ENCODE measurements around the gene OR5H1.
"Not testable (repeated sequence)": the region's sequence is repeated elsewhere in the genome, so short reads cannot be mapped to it uniquely, and the experiment has no call there.

OR5H1 gene

GRCh38 chr3:98130421-98130820 lies at the start of gene OR5H1:
OR5H1 (plus strand) TSS chr3:98130721; CDS start chr3:98132698, 1,977 bp downstream.
- no peak for DNase-seq

- no peak for DNase-seq
These were observed 43.6 kb upstream of the OR5H1 start, which contains the start of gene OR5AC2 for GRCh38 chr3:98086873-98087272. OR5AC2 (plus strand) TSS chr3:98087173; CDS start chr3:98087173, 0 bp downstream.

DNA sequence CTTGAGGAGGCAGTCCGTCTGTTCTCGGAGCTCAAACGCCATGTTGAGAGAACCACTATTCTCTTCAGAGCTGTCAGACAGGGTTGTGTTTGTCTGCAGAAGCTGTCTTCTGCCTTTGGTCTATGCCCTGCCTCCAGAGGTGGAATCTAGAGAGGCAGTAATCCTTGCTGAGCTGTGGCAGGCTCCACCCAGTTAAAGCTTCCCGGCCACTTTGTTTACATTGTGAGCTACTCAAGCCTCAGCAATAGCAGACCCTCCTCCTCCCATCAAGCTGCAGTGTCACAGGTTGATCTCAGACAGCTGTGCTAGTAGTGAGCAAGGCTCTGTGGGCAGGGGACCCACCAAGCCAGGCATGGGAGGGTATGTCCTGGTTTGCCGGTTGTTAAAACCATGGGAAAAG lies 34.6 kb upstream of the OR5H1 start:
- no peak for DNase-seq

DNA sequence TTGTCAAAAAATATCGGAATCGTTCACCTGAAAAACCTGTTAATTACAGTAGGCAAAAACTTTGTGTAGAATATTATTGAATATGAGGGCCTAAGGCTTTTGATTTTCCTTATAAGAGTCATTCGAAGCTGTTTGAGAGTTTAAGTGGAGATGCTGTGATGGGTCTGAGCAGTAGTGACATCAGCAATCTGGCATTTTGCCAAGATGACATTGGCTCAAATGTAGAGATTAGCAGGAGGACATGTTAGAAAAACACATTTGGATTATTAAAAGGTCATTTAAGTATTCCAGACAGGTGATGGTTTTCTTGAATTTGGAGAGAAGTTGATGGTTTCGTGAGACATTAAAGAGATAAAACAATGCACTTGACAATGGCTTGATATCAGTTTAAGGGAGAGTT lies 30.7 kb upstream of the OR5H1 start:
- peak; percentile 14 for DNase-seq

DNA sequence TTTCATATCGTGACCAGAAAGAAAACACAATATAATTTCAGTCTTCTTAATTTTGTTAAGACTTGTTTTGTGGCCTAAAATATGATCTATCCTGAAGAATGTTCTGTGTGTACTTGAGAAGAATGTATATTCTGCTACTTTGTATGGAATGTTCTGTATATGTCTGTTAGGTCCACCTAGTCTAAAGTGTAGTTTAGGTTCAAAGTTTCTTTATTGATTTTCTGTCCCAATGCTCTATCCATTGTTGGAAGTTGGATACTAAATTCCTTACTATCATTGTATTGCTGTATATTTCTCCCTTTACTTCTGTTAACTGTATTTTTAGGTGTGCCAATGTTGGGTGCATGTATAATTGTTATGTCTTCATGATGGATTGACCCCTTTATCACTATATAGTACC lies 22.4 kb upstream of the OR5H1 start:
- DNase-seq, result no peak

GRCh38 chr3:98109807-98110549 lies 20.5 kb upstream of the OR5H1 start:
- DNase-seq, result no peak

DNA sequence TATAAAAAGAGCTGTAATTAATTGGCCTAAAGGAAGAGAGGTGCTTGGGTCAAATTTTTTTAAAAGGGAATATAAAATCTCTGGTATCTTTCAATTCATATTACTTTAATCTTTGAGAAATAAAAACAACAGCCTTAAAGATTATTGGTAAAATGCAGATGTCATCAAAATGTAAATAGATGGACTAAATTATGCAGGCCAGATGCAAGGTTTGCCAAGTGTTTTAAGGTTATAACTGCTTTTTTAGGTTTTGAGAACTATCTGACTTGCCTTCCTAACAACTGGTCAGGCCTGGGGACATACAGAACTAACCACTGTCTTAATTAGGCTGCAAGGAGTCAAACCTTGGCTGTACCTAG lies 20.0 kb upstream of the OR5H1 start:
- DNase-seq, result no peak

DNA sequence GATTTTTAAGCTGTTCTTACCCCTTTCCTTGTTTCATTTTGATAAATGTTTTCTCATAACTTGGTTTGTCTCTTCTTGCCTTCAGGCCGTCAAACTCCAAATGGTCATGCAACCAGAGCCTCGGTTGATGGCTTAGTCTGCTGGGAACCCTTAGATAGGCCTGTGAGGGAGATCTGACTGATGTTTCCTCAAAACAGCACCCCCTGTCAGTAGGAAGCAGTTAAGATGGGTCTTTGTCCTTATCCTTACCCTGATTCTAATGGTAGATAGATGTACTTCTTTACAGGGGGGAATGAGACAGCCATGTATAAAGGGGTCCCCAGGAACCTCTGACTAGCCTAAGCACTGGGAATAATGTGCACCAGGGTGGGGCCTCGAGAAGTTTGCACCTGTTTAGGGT lies 16.3 kb upstream of the OR5H1 start:
- no peak for DNase-seq

DNA sequence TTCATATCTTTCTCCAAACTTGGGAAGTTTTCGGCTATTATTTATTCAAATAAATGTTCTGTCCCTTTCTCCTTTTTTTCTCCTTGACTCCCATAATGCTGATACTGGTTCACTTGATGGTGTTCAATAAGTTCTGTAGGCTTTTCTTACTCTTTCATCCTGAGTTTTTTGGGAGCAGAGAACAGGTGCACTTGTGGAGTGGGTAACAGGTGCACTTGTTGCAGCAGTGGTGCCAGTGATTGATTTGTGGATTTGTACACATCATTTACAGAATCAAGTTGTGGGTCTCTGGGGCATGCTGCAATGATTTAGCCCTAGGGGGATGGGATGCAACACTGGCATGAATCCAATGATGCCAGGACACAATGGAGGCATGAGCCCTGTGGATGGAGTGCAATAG lies 14.8 kb upstream of the OR5H1 start:
- DNase-seq, result no peak

DNA sequence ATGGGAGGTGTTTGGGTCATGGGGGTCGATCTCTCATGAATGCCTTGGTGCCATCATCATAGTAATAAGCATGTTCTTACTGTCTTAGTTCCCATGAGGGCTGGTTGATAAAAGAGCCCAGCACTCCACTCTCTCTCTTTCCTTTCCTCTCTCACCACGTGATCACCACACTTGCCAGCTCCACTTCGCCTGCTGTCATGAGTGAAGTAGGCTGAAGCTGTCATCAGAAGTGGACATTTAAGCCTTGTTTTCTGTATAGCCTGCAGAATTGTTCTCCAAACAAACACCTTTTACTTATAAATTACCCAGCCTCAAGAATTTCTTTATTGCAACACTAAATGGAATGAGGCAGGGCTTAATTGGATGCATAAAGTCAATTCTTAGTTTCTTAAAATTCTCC lies 6.1 kb downstream of the OR5H1 start:
- no peak for DNase-seq

- not testable (repeated sequence) for DNase-seq
These were observed 7.5 kb downstream of the OR5H1 start for GRCh38 chr3:98137826-98138557.

DNA sequence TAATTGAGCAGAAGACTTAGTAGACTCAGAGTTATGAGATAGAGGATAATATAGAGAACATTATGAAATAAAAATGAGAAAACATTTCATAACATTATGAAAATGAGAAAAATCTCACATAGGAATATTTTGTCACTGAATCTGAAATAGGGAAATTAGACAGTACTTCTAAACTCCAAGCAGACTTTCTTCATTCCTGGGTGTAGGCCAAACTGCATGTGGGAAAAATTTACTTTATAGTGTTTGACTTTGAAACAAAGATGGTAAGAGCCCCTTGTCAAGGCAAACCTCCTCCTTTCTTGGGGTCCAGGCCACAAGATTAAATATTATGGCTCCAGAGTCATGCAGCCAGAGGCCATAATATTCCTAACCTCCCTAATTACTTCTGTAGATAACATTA lies 10.0 kb downstream of the OR5H1 start:
- DNase-seq, result no peak

DNA sequence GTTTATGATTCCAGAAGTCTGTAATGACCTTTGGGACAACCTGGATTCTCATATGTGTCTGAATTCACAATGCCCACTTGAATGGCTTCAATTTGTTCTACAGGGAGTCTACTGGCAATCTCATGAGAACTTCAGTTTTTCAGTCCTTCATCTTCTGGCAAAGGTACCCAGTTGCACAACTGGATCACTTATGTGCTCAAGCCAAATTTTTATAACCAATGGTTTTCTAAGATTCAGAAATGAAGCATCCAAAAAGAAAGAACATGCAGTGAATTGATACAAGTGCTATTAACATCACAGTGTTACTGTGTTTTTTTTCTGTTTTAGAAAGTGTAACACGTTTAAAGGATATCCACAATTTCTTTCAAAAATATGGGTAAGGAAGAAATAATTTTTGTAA lies 16.7 kb downstream of the OR5H1 start, which contains the start of gene OR5H14:
OR5H14 (plus strand) TSS at position 301 of the 400 bp plus-strand sequence. CDS start 1,907 bp downstream, outside the sequence.
- no peak for DNase-seq

DNA sequence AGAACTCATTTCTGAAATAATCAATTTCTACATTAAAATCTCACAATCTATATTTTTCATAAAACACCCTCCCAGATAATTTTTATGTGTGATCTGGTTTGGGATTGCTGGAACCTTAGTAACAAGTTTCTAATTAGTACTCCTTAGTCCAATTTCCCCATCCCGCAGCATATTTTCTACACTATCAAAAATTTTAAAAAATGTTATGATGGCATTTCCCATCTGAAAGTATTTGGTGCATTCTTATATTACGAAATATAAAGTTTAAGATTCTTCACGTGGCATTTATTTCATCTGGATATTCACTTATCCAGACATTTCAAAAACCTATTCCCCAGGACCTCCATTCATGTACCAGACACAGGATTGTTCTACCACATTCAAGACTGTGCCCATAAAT lies 18.2 kb downstream of the OR5H1 start:
- no peak for DNase-seq

DNA sequence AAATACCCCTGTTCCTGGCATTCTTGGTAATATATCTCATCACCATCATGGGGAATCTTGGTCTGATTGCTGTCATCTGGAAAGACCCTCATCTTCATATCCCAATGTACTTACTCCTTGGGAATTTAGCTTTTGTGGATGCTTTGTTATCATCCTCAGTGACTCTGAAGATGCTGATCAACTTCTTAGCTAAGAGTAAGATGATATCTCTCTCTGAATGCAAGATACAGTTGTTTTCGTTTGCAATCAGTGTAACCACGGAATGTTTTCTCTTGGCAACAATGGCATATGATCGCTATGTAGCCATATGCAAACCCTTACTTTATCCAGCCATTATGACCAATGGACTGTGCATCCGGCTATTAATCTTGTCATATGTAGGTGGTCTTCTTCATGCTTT lies 18.9 kb downstream of the OR5H1 start:
- not testable (repeated sequence) for DNase-seq

GRCh38 chr3:98151241-98151640 lies 20.7 kb downstream of the OR5H1 start:
- no peak for DNase-seq

DNA sequence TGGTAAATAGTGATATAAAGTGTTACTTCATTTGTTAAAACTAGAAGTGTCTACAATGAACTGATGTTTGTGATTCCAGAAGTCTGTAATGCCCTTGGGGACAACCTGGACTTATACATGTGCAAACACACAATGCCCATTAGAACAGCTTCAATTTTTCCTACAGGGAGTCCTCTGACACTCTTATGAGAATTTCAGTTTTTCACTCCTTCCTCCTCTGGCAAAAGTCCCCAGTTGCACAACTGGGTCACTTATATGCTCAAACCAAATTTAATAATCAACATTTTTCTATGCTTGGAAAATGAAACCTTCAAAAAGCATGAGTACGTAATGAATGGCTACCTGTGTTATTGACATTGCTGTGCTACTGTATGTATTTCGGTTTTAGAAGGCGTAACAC lies 35.9 kb downstream of the OR5H1 start, which contains the start of gene OR5H15:
OR5H15 (plus strand) TSS at position 301 of the 400 bp plus-strand sequence. CDS start 2,004 bp downstream, outside the sequence.
- DNase-seq, result no peak

- no peak for DNase-seq
These were observed 40.5 kb downstream of the OR5H1 start for GRCh38 chr3:98171071-98171470.

DNA sequence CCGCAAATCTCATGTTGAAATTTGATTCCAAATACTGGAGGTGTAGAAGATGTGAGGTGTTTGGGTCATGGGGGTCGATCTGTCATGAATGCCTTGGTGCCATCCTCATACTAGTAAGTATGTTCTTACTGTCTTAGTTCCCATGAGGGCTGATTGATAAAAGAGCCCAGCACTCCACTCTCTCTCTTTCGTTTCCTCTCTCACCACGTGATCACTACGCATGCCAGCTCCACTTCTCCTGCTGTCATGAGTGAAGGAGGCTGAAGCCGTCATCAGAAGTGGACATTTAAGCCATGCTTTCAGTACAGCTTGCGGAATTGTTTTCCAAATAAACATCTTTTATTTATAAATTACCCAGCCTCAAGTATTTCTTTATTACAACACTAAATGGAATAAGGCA lies 42.1 kb downstream of the OR5H1 start:
- DNase-seq, result peak; percentile 48

DNA sequence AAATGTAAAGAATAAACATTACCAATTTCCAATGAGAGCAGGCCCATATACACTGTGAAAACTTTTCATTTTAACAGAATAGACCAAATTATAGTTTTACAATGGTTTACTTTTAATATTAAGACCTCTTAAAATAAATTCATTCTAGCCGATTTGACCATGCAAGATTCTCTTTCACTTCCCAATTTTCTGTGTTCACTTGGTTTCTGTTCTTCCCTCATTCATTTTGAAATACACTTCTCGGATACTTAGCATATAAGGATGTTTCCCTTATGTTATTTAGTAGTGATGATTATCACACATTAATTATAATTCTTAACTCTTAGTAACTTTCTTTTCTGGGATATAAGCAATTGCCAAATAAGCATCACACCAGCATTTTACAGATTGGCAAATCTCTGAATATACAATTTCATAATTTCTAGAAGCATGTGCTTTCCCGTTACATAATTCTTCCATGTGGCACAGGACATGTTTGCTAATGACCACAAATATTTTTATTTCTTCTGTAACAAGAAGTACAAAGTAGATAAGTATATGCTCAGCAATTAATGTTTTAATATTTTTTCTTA lies 49.9 kb downstream of the OR5H1 start:
- DNase-seq, result no peak

- no peak for DNase-seq
These were observed 51.7 kb downstream of the OR5H1 start for GRCh38 chr3:98182196-98182595.

GRCh38 chr3:98185180-98185579 lies 54.7 kb downstream of the OR5H1 start:
- no peak for DNase-seq
